ENCODE measurements around the gene PHOX2B.

The PHOX2B gene

GRCh38 chr4:41748571-41749475 is at the start of gene PHOX2B:
PHOX2B (minus strand) TSS chr4:41748725; CDS start chr4:41748610, 115 bp downstream.
- DNase-seq = no peak

- no peak for DNase-seq
These were observed 48.7 kb upstream of the PHOX2B start for GRCh38 chr4:41797260-41797659.

- DNase-seq = no peak
These were observed 48.2 kb upstream of the PHOX2B start for GRCh38 chr4:41796545-41797210.

- no peak for DNase-seq
These were observed 47.4 kb upstream of the PHOX2B start for GRCh38 chr4:41795796-41796385.

- no peak for DNase-seq
These were observed 43.6 kb upstream of the PHOX2B start for GRCh38 chr4:41792166-41792565.

GRCh38 chr4:41791557-41791956 is 43.0 kb upstream of the PHOX2B start:
- no peak for DNase-seq

GRCh38 chr4:41787931-41788330 is 39.4 kb upstream of the PHOX2B start:
- no peak for DNase-seq

- no peak for DNase-seq
These were observed 37.1 kb upstream of the PHOX2B start for GRCh38 chr4:41785665-41786064.

- no peak for DNase-seq
These were observed 35.9 kb upstream of the PHOX2B start for GRCh38 chr4:41784191-41784979.

- DNase-seq = no peak
These were observed 27.9 kb upstream of the PHOX2B start for GRCh38 chr4:41776466-41776865.

- DNase-seq = no peak
These were observed 15.2 kb upstream of the PHOX2B start for GRCh38 chr4:41763729-41764128.

GRCh38 chr4:41758884-41759283 is 10.4 kb upstream of the PHOX2B start:
- DNase-seq = no peak

GRCh38 chr4:41757521-41758156 is 9.1 kb upstream of the PHOX2B start:
- DNase-seq = no peak

GRCh38 chr4:41753942-41754341 is 5.4 kb upstream of the PHOX2B start:
- DNase-seq = no peak

- DNase-seq = no peak
These were observed 3.7 kb upstream of the PHOX2B start for GRCh38 chr4:41752081-41752836.

GRCh38 chr4:41751449-41752061 is 3.0 kb upstream of the PHOX2B start:
- no peak for DNase-seq

GRCh38 chr4:41750626-41751448 is 2.3 kb upstream of the PHOX2B start:
- DNase-seq = no peak

GRCh38 chr4:41750121-41750625 is 1.6 kb upstream of the PHOX2B start:
- DNase-seq = no peak

GRCh38 chr4:41749631-41750039 is 1.1 kb upstream of the PHOX2B start:
- DNase-seq = no peak

GRCh38 chr4:41748074-41748570 is 403 bp downstream of the PHOX2B start:
- DNase-seq = no peak

Data from activated CD4-positive, CD25-positive, alpha-beta regulatory T cell treated with anti-CD3 and anti-CD28 coated beads, Interleukin-2, amount 50 U/mL, for 72 hours (primary cell).